Kidney (tissue), 14 donors: ENCODE data around the gene TLE3. TPM values are rescaled to one million over a fixed set of nuclear protein-coding genes. Genes with fewer than 3 reads are reported as not detected.

ENCODE experiments used
- DNase-seq, 5 donors: peaks; one replicate each; pipeline ENCODE4 v3.0.0-alpha.2; 2013 to 2020
- FAIRE-seq: peaks from 2 replicates; lab custom pipeline; 2012; peaks lifted over from hg19 to GRCh38; lab: Jason Lieb, UNC
- H3K27ac ChIP-seq, 2 donors: one replicate each; pipeline ENCODE4 v1.7.0; 2013; ENCODE audit warnings: low read depth in 2 of 2, low read length in 2 of 2, inconsistent platforms in 1 of 2
- H3K27me3 ChIP-seq: one replicate; pipeline ENCODE4 v1.7.1; 2013; ENCODE audit warnings: low read length, inconsistent platforms; ENCODE audit not compliant: control insufficient read depth, insufficient read depth
- H3K36me3 ChIP-seq, 3 donors: one replicate each; pipeline versions ENCODE4 v1.7.0 to v1.7.1; 2013; ENCODE audit warnings: low read length in 3 of 3, control low read depth in 1 of 3, inconsistent platforms in 1 of 3; ENCODE audit not compliant: insufficient read depth in 3 of 3, control insufficient read depth in 2 of 3
- H3K4me1 ChIP-seq, 3 donors: one replicate each; pipeline versions ENCODE4 v1.7.0 to v1.7.1; 2013; ENCODE audit warnings: low read length in 3 of 3, inconsistent platforms in 1 of 3, low read depth in 1 of 3; ENCODE audit not compliant: control insufficient read depth in 2 of 3, insufficient read depth in 2 of 3
- H3K4me3 ChIP-seq, 3 donors: one replicate each; pipeline versions ENCODE4 v1.7.0 to v1.8.1; 2013; ENCODE audit warnings: low read length in 3 of 3, control low read depth in 1 of 3, inconsistent platforms in 1 of 3
- H3K9ac ChIP-seq, 3 donors: one replicate each; pipeline versions ENCODE4 v1.7.0 to v1.7.1; 2013; ENCODE audit warnings: low read length in 3 of 3, control low read depth in 1 of 3, inconsistent platforms in 1 of 3
- H3K9me3 ChIP-seq, 3 donors: one replicate each; pipeline versions ENCODE4 v1.7.0 to v1.7.1; 2013; ENCODE audit warnings: low read length in 3 of 3, control low read depth in 1 of 3, inconsistent platforms in 1 of 3; ENCODE audit not compliant: control insufficient read depth in 2 of 3, insufficient read depth in 1 of 3
- intact Hi-C: fragments of 100-400 bp; cut with DNase I; formaldehyde crosslinking; loops from one replicate; pipeline ENCODE4 v1.11.1; 2022
- polyA plus RNA-seq: library from polyadenylated mRNA; stranded (reverse); fragments of 350-450 nt; fragmentation: Illumina TruSeq; extraction: RNeasy Lipid Tissue Mini Kit (QIAGEN cat#74804); gene quantifications from one replicate; pipeline ENCODE4 v1.2.3, GENCODE V29; 2014; ENCODE audit warnings: low read depth, low replicate concordance; ENCODE audit not compliant: insufficient read depth
- total RNA-seq: library from RNA; stranded (reverse); fragmentation: NEBNext Ultra II Directional; extraction: Animal tissue kit (Norgen Biotek cat#: 25700); gene quantifications from one replicate; pipeline ENCODE4 v1.2.1, GENCODE V29; 2021
- TF ChIP-seq, protein P1 (sequence below): IDR thresholded peaks from 3 replicates; pipeline ENCODE4 v1.5.1; 2012; ENCODE audit warnings: mild to moderate bottlenecking, moderate library complexity, borderline replicate concordance; ENCODE audit not compliant: insufficient read depth; ENCODE audit errors: extremely low read depth
- donor health status: control.
- donor health status: control.
- donor health status: control.
- donor health status: control.
- donor health status: control.
- donor health status: DM: yes; HTN: yes; CAD: no.
- donor health status: Normal renal cell carcinoma (clear cell type).

Gene TLE3
- total and polyA plus RNA-seq, 2 donors from 2014 or later, result 10.3 to 71.7 TPM

DNA sequence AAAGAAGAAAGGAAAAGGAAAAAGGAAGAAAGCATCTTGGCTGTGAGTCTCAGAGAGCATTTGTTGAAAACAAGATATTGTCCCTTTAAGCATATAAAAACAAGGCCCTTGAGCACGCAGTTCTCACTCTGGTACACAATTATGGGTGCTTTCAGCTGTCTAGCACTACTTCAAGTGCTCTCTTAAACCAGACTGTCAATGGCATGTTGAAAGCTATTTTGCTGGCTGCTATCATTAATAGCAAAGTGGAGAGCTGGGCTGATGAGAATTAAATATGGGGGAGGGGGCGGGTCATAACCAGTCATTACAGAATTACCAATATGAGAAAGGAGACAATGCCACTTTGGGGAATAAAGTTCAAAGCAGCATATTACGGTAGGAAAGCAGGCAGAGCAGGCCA lies 9.3 kb downstream of the TLE3 start:
- FAIRE-seq, result no peak
- TF ChIP-seq, protein P1, sequence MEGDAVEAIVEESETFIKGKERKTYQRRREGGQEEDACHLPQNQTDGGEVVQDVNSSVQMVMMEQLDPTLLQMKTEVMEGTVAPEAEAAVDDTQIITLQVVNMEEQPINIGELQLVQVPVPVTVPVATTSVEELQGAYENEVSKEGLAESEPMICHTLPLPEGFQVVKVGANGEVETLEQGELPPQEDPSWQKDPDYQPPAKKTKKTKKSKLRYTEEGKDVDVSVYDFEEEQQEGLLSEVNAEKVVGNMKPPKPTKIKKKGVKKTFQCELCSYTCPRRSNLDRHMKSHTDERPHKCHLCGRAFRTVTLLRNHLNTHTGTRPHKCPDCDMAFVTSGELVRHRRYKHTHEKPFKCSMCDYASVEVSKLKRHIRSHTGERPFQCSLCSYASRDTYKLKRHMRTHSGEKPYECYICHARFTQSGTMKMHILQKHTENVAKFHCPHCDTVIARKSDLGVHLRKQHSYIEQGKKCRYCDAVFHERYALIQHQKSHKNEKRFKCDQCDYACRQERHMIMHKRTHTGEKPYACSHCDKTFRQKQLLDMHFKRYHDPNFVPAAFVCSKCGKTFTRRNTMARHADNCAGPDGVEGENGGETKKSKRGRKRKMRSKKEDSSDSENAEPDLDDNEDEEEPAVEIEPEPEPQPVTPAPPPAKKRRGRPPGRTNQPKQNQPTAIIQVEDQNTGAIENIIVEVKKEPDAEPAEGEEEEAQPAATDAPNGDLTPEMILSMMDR, result no peak
- no peaks in the 10 kb centered on the region for H3K9me3 ChIP-seq
- H3K4me3 ChIP-seq, result no peak overlapping the region
- no peak overlapping the region for H3K27ac ChIP-seq
- peaks cover 2 to 18% (median 10%) of the 10 kb centered on the region in 3 donors for H3K36me3 ChIP-seq
- H3K9ac ChIP-seq, result no peak overlapping the region
- peaks cover 2 to 35% (median 34%) of the 10 kb centered on the region in 3 donors for H3K4me1 ChIP-seq
- no peaks in the 10 kb centered on the region for H3K27me3 ChIP-seq
- intact Hi-C loops, result no loop called here
- DNase-seq, result no peak

DNA sequence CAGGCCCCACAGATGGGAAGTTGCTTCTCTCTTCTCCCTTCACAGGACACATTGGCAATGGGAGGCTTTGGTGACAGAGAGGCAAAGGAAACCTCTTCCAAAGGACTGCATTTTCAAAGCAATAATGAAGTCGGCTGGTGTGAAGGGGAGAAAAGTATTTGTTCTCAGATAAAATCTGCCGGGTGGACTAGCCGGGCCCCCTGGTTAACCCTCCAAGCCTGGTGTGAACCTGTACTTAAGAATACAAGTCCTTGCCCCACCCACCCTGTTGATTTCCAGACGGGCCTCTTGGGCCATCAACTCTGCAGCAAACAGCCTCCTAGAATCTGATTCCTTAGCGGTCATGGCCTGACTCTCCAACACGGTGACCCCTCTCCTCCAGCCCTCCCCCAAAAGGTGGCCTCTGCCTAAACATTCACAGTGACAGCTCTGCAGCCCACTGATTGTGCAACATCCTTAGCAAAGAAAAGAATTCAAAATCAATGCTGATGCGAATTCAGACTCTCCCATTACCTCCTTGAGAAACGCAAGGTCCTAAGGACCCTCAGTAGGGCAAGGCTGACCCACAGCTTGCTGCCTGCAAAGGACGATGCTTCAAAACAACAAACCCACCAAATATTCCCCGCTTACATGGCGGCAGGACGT lies 9.9 kb downstream of the TLE3 start:
- H3K4me1 ChIP-seq, result peaks cover 2 to 33% (median 31%) of the 10 kb centered on the region in 3 donors
- FAIRE-seq, result no peak

DNA sequence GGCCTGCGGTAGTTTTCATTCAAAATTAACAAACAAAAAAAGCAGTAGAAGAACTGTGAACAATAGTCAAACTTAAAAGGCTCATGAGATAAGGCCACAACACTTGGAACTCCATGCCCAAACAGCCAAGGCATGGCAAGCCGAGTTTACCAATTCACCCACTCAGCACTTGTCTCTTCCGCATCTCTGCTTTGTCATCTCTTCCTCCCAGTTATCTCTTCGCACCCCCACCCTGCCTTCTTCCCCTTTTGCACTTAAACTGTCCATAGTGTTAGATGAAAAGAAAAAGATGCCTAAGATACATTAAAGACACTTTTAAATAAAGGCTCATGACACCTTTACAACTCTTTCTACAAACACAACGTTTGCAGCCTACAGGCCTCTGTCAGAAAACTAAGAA lies 11.1 kb downstream of the TLE3 start:
- intact Hi-C loops, result no loop called here
- no peak overlapping the region for H3K27ac ChIP-seq
- H3K4me1 ChIP-seq, result peaks cover 2 to 23% (median 19%) of the 10 kb centered on the region in 3 donors
- no peaks in the 10 kb centered on the region for H3K9me3 ChIP-seq
- H3K27me3 ChIP-seq, result no peaks in the 10 kb centered on the region
- peaks cover 2 to 28% (median 11%) of the 10 kb centered on the region in 3 donors for H3K36me3 ChIP-seq
- TF ChIP-seq, protein P1, result no peak
- no peak for DNase-seq
- no peak overlapping the region for H3K9ac ChIP-seq
- no peak for FAIRE-seq
- H3K4me3 ChIP-seq, result no peak overlapping the region

More for the DNA sequence above, 9.9 kb downstream of the TLE3 start:
- Histone ChIP-seq H3K9me3 (no peaks in the 10 kb centered on the region), H3K36me3 (peaks cover 2 to 22% (median 11%) of the 10 kb centered on the region in 3 donors), H3K9ac (no peak overlapping the region), H3K4me3 (no peak overlapping the region), H3K27ac (no peak overlapping the region), H3K27me3 (no peaks in the 10 kb centered on the region)
- no peak for DNase-seq
- TF ChIP-seq, protein P1, result no peak
- intact Hi-C loops, result no loop called here

DNA sequence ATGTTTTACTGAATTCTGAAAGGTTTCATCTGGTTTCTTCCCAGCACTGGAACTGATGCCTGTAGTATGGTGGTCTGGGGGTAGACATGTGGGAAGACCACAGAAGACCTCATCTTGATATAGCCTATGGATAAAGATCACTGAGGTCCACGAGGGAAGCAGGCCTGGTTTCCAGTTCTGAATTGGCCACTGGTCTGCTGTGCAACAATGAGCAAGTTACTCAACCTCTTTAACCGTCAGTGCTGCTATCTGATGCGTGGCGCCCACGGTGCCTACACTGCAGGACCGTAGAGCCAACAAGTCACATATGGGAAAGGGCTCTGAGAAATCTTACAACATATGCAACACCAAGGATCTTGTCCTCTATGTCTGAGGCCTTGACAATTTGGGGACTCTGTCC lies 13.3 kb downstream of the TLE3 start:
- Histone ChIP-seq H3K4me3 (no peak overlapping the region), H3K9ac (no peak overlapping the region), H3K4me1 (peaks cover 0 to 11% (median 8%) of the 10 kb centered on the region in 3 donors), H3K9me3 (no peaks in the 10 kb centered on the region), H3K36me3 (peaks cover 3 to 25% (median 17%) of the 10 kb centered on the region in 3 donors), H3K27me3 (no peaks in the 10 kb centered on the region), H3K27ac (no peak overlapping the region)
- TF ChIP-seq, protein P1, result no peak
- DNase-seq (no peak), FAIRE-seq (no peak)
- intact Hi-C loops, result no loop called here
